HepG2 (cell line): ENCODE data around the gene TOMM7. TPM values are rescaled to one million over a fixed set of nuclear protein-coding genes. Genes with fewer than 3 reads are reported as not detected.
A peak's percentile ranks its signal among the peaks of the same experiment; 100 is the strongest.

Source experiments
- AGO2 ChIP-seq: fragments of 200-400 bp; formaldehyde crosslinking; optimal IDR thresholded peaks from 2 replicates; pipeline ENCODE3; 2017; ENCODE audit warnings: mild to moderate bottlenecking, low read depth, low read length, moderate library complexity
- ARID3A ChIP-seq: IDR thresholded peaks from 2 replicates; pipeline ENCODE4 v1.6.1; 2012; ENCODE audit warnings: low read depth, low read length, improper control_type of control experiment
- CEBPZ ChIP-seq: IDR thresholded peaks from 2 replicates; pipeline ENCODE4 v1.6.1; 2012; ENCODE audit warnings: low read length, improper control_type of control experiment
- ELF3 ChIP-seq: IDR thresholded peaks from 2 replicates; pipeline ENCODE4 v1.6.1; 2016; ENCODE audit warnings: missing genetic modification reagents, missing compliant biosample characterization
- HNF4A ChIP-seq: sonication (generic); formaldehyde crosslinking; IDR thresholded peaks from 2 replicates; pipeline ENCODE4 v1.4.0; 2020; ENCODE audit warnings: missing genetic modification reagents
- JUNB ChIP-seq: sonication (generic); formaldehyde crosslinking; IDR thresholded peaks from 2 replicates; pipeline ENCODE4 v1.8.0; 2022; ENCODE audit warnings: missing genetic modification reagents, mild to moderate bottlenecking, borderline replicate concordance
- KDM5B ChIP-seq: sonication (generic); formaldehyde crosslinking; IDR thresholded peaks from 2 replicates; pipeline ENCODE4 v1.4.0; 2020; ENCODE audit warnings: missing genetic modification reagents, mild to moderate bottlenecking, borderline replicate concordance
- KLF9 ChIP-seq: IDR thresholded peaks from 2 replicates; pipeline ENCODE4 v1.6.1; 2016; ENCODE audit warnings: low read depth
- NR2F2 ChIP-seq: IDR thresholded peaks from 2 replicates; pipeline ENCODE4 v1.6.1; 2012; ENCODE audit warnings: low read depth, inconsistent platforms, borderline replicate concordance
- ONECUT2 ChIP-seq: sonication (generic); formaldehyde crosslinking; IDR thresholded peaks from 2 replicates; pipeline ENCODE4 v1.4.0; 2020; ENCODE audit warnings: missing genetic modification reagents
- SMARCC2 ChIP-seq: fragments of 450-650 bp; IDR thresholded peaks from 2 replicates; pipeline ENCODE4 v1.6.1; 2017; ENCODE audit warnings: antibody characterized with exemption, mild to moderate bottlenecking
- ZFP82 ChIP-seq: sonication (generic); formaldehyde crosslinking; IDR thresholded peaks from 2 replicates; pipeline ENCODE4 v1.5.1; 2020; ENCODE audit warnings: mild to moderate bottlenecking, missing genetic modification reagents, borderline replicate concordance
- ZNF136 ChIP-seq: sonication (generic); formaldehyde crosslinking; IDR thresholded peaks from 2 replicates; pipeline ENCODE4 v1.8.1; 2022; ENCODE audit warnings: low read depth, mild to moderate bottlenecking, moderate library complexity, missing genetic modification reagents
- ZNF567 ChIP-seq: sonication (generic); formaldehyde crosslinking; IDR thresholded peaks from 2 replicates; pipeline ENCODE4 v1.8.1; 2023; ENCODE audit warnings: mild to moderate bottlenecking, missing genetic modification reagents, borderline replicate concordance
- ZNF619 ChIP-seq: sonication (generic); formaldehyde crosslinking; IDR thresholded peaks from 2 replicates; pipeline ENCODE4 v1.4.0; 2020; ENCODE audit warnings: mild to moderate bottlenecking, missing genetic modification reagents
- ZNF710 ChIP-seq: sonication (generic); formaldehyde crosslinking; IDR thresholded peaks from 2 replicates; pipeline ENCODE4 v1.5.0; 2020; ENCODE audit warnings: mild to moderate bottlenecking, missing genetic modification reagents, borderline replicate concordance
- ZNF75D ChIP-seq: sonication (generic); formaldehyde crosslinking; IDR thresholded peaks from 2 replicates; pipeline ENCODE4 v1.8.1; 2023; ENCODE audit warnings: missing genetic modification reagents, mild to moderate bottlenecking, borderline replicate concordance
- ZNF782 ChIP-seq: sonication (generic); formaldehyde crosslinking; IDR thresholded peaks from 2 replicates; pipeline ENCODE4 v1.4.0; 2020; ENCODE audit warnings: missing genetic modification reagents, mild to moderate bottlenecking, borderline replicate concordance
- polyA plus RNA-seq, 8 experiments: library from polyadenylated mRNA; depleted of rRNA in 3 of 8; stranded (reverse) in 7 of 8; unstranded in 1 of 8; fragments of >200 nt; fragmentation: Illumina TruSeq in 4 of 8; extraction: Trizol in 4 of 8; gene quantifications; 2 replicates each; pipeline versions ENCODE4 v1.2.1 to v1.2.3, GENCODE V29; 2011 to 2016; ENCODE audit warnings: low read depth in 4 of 8, missing spikeins in 1 of 8, mixed read lengths in 1 of 8; ENCODE audit not compliant: insufficient read depth in 1 of 8
- total RNA-seq, 5 experiments: library from RNA; depleted of rRNA; stranded (reverse); fragments of >200 nt; fragmentation: Illumina TruSeq; extraction: Trizol; gene quantifications; 2 replicates each; pipeline ENCODE4 v1.2.3, GENCODE V29; 2016; ENCODE audit warnings: low read depth in 1 of 5
- TF ChIP-seq, protein P1 (sequence below): sonication (generic); formaldehyde crosslinking; IDR thresholded peaks from 2 replicates; pipeline ENCODE4 v1.9.0; 2021; ENCODE audit warnings: missing genetic modification reagents, borderline replicate concordance
- TF ChIP-seq, protein P2 (sequence below): sonication (generic); formaldehyde crosslinking; IDR thresholded peaks from 2 replicates; pipeline ENCODE4 v1.5.0; 2020; ENCODE audit warnings: missing genetic modification reagents
- TF ChIP-seq, protein P3 (sequence below): IDR thresholded peaks from 2 replicates; pipeline ENCODE4 v1.6.1; 2016; ENCODE audit warnings: low read depth, borderline replicate concordance

Gene TOMM7
- total and polyA plus RNA-seq, 2 of the 13 experiments (the other 11 are each of a cell fraction or from before 2014, with no cell fraction given), result 251 to 369 TPM

- TF ChIP-seq AGO2, result no peak
- TF ChIP-seq, protein P1, sequence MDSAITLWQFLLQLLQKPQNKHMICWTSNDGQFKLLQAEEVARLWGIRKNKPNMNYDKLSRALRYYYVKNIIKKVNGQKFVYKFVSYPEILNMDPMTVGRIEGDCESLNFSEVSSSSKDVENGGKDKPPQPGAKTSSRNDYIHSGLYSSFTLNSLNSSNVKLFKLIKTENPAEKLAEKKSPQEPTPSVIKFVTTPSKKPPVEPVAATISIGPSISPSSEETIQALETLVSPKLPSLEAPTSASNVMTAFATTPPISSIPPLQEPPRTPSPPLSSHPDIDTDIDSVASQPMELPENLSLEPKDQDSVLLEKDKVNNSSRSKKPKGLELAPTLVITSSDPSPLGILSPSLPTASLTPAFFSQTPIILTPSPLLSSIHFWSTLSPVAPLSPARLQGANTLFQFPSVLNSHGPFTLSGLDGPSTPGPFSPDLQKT (CRISPR knock-in tag), result no peak
- TF ChIP-seq ONECUT2, result no peak
- TF ChIP-seq CEBPZ, result no peak
- TF ChIP-seq JUNB (CRISPR knock-in tag), result no peak
- no peak for TF ChIP-seq ZFP82 (CRISPR knock-in tag)
- no peak for TF ChIP-seq KDM5B (CRISPR knock-in tag)
- TF ChIP-seq ARID3A, result no peak
- TF ChIP-seq HNF4A (CRISPR knock-in tag), result peak; percentile 85
- no peak for TF ChIP-seq ZNF619
- TF ChIP-seq ZNF710 (CRISPR knock-in tag), result no peak
- TF ChIP-seq ZNF567 (CRISPR knock-in tag), result no peak
- TF ChIP-seq ZNF782, result no peak
- TF ChIP-seq ELF3, result no peak
- TF ChIP-seq, protein P2, sequence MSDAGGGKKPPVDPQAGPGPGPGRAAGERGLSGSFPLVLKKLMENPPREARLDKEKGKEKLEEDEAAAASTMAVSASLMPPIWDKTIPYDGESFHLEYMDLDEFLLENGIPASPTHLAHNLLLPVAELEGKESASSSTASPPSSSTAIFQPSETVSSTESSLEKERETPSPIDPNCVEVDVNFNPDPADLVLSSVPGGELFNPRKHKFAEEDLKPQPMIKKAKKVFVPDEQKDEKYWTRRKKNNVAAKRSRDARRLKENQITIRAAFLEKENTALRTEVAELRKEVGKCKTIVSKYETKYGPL (CRISPR knock-in tag), result no peak
- TF ChIP-seq, protein P3, sequence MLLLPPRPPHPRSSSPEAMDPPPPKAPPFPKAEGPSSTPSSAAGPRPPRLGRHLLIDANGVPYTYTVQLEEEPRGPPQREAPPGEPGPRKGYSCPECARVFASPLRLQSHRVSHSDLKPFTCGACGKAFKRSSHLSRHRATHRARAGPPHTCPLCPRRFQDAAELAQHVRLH (CRISPR knock-in tag), result 0 out of 2 replicates have a peak, but pooled peaks have one; percentile 32
- no peak for TF ChIP-seq ZNF136
- no peak for TF ChIP-seq KLF9 (CRISPR knock-in tag)
- TF ChIP-seq ZNF75D (CRISPR knock-in tag), result no peak
- TF ChIP-seq SMARCC2, result no peak
- TF ChIP-seq NR2F2, result no peak
Observed at GRCh38 chr7:22782616-22783232, 39.9 kb downstream of the TOMM7 start (continued).
